IPS DF 4.7 (cell line): ENCODE measurements around the gene WNT9B.

Experiments used
- DNase-seq: peaks from one replicate; pipeline ENCODE4 v3.0.0-alpha.2; 2013; ENCODE audit warnings: low spot score; ENCODE audit errors: extremely low read depth

WNT9B gene

GRCh38 chr17:46853896-46854444 is 2.6 kb downstream of the WNT9B start:
- no peak for DNase-seq

DNA sequence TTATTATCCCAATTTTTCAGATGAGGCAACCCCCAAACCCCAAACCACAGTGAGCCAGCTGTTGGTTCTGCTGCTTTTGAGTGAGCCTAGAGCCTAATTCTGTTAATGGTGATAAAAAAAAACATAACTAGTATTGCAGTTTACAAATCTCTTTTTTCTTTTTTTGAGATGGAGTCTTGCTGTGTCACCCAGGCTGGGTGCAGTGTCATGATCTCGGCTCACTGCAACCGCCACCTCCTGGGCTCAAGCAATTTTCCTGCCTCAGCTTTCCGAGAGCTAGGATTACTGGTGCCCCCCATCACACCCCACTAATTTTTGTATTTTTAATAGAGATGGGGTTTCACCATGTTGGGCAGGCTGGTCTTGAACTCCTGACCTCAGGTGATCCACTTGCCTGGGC is 3.1 kb downstream of the WNT9B start:
- DNase-seq, result no peak

- DNase-seq, result no peak
Observed at GRCh38 chr17:46854948-46855347, 3.6 kb downstream of the WNT9B start.

- no peak for DNase-seq
Observed at GRCh38 chr17:46857600-46857999, 6.2 kb downstream of the WNT9B start.

DNA sequence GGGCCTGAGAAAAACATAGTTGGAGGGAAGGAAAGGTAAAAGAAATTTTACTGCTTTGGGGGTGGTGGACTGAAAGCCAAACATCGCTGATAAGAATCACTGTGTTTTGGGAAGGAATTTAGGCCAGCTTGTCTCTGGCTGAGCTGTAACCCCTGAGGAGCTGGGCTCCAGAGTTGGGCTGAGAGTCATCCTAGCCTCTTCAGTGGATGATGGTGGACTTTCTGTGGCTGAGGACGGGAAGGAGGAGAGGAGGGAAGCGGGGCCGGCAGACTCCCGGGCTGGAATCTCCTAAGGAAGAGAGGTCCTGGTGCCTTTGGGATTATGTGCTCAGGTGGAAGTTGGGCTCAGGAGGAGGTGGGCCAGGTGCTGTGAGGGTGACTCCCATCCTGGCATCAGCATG is 8.6 kb downstream of the WNT9B start:
- DNase-seq, result no peak

- DNase-seq, result no peak
Observed at GRCh38 chr17:46862949-46863348, 11.6 kb downstream of the WNT9B start.

DNA sequence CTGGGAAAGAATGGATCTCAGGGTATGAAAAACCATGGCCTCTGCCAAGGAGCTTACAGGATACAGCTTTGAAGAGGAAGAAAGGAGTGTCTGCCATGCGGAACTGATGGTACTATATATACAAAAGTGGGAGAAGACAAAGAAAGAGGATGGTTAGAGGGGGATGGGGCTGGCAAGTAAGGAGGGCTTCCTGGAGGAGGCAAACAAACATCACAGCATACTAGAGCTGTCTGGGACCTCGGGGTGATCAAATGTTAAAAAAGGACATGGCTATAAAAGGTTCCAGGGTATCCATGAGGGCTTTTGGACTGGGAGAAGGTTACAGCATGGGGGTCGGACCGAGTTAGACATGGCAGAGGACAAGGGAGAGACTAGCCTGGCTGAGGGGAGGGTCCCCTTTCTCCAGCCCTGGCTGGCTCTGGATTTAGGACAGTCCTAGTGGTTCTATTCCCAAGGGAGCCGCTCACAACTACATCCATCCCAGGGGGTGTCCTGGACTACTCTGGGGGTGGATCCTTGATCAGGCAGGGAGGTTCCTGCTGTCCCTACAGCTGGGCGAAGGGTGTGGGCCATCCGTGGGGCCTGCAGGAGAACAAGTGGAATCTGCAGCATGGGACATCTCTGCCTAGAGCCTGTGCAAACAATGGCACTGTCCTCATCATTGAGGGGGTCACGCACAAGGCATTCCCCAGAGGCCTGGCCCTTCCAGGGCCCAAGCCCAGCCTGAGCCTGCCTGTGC is 12.2 kb downstream of the WNT9B start:
- no peak for DNase-seq

GRCh38 chr17:46865100-46865499 is 13.7 kb downstream of the WNT9B start:
- DNase-seq, result no peak

- DNase-seq, result no peak
Observed at GRCh38 chr17:46866325-46866724, 14.9 kb downstream of the WNT9B start.

- no peak for DNase-seq
Observed at GRCh38 chr17:46866747-46867146, 15.4 kb downstream of the WNT9B start.

DNA sequence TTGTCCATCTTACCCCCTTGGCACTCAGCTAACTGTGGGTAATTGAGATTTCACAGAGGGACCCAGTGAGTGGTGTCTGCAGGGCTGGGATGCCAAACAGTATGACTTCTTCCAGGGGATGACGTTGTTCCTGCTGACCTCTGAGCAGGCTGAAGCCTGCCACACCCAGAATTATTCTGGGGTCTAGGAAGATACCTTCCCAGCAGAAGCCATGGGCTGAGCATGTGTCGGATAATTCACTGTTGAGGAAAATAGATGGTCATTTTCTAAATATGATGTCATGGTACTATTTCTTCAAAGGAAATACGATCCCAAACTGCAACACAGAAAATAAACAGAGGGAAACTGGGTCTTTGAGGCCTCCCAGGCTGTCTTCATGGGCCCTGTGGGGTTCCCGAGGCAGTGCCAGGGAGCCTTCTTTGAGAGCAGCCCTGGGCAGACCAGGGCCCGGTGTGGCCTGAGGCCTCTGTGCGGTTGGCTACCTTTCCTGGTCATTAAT is 17.4 kb downstream of the WNT9B start:
- DNase-seq, result no peak

DNA sequence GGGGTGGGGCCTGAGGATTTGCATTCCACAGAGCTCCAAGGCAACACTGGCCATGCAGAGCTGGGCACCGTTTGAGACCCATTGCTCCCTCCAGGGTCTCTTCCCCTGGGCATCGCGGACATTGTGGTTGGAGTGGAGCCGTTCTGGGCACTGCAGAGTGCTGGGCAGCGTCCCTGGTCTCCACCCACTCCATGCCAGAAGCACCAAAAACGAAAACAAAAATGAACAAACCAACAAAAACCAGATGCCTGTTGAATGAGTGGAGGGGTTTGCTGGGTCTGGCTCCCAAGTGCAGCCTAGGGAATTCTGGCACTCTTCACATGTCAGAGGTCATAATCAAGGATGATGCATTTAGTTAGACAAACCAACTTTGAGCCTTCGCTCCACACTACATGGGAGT is 17.9 kb downstream of the WNT9B start:
- DNase-seq, result no peak

DNA sequence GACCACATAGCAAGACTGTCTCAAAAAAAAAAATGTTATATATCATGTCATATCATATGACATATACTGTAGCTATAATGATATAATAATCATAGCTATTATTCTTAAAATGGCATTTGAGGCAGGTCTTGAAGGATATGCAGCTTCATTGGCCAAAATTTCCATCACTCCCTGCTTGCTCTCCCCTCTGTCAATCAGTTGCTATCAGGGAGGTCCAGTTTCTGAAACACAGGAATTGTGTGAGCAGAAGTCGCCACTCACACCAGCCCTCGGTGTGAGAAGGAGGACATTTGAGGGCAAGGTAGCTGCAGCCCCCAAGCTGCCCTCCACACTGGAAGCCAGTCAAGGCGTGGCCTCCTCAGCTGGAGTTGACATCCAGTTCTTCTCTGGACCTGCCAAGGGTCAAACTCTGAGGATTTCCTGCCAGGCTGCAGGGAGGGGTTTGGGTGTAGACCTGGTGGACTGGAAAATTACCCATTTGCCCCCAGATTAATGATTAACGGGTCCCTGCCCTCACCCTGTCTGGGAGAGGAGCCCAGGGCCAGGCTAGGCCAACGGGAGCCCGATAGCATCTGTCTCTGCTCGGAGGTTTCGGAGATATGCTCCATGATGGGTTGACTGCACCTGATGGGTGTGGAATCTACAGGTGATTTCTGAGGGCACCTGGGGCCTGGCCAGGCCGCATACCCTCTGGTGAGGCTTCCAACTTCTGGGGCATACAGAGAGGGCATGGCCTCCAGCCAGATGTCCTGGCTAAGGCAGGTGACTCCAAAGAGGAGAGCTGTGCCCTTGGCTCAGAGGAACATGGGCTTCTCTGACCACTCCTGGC is 18.8 kb downstream of the WNT9B start:
- no peak for DNase-seq

- no peak for DNase-seq
Observed at GRCh38 chr17:46872421-46872820, 21.0 kb downstream of the WNT9B start.

DNA sequence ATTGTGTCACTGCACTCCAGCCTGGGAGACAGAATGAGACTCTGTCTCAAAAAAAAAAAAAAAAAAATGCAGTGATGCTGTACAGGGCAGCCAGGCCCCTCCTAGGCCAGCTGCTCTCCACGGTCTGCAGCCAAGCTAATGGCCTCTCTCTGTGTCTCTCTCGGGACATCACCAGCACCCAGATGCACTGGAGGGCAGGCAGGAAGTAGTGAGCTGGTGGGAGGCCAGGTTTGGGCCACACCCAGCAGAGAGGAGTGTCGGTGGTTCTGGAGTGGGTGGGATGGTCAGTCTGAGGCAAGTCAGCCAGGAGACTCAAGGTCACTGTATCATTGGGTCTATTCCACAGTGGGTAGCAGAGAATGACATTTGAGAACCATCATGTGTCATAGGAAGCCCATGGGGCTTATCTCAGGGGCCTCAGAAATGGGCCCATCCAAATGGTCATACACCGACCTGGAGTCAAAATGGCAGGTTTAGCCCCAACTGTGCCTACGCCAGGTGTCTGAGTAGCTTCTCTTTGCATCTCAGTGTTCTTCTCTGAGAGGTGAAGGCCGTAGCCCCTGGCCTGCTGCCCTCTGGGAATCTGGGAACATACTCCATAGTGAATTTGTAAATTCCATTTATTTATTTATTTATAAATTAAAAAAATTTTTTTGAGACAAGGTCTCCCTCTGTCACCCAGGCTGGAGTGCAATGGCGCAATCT is 22.7 kb downstream of the WNT9B start:
- DNase-seq, result no peak

DNA sequence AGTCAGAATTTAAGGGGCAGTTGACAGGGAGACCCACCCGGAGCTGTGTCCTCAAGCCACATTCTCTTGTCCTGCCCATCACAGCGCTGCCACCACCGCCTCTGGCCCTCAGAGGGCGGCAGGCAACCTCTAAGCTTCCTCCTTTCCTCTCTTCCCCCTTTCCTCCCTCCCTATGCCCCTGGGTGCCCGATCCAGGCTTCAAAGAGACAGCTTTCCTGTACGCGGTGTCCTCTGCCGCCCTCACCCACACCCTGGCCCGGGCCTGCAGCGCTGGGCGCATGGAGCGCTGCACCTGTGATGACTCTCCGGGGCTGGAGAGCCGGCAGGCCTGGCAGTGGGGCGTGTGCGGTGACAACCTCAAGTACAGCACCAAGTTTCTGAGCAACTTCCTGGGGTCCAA is 23.5 kb downstream of the WNT9B start:
- no peak for DNase-seq

GRCh38 chr17:46875849-46876352 is 24.5 kb downstream of the WNT9B start:
- no peak for DNase-seq

GRCh38 chr17:46876353-46876887 is 25.0 kb downstream of the WNT9B start:
- no peak for DNase-seq

DNA sequence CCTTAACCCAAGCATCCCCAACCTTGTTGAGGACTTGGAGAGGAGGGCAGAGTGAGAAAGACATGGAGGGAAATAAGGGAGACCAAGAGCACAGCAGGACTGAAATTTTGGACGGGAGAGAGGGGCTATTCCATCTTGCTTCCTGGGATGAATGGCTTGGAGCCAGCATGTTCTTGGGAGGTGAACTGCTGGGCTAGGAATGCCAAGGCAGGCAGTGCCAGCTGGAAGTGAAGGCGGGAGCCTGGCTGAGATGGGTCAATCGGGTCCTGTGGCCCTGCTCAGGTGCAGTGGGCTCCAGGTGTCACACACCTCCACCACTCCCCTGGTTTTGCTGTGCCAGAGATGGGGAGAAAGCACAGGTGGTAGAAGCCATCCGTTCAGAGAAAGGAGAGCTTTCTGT is 25.5 kb downstream of the WNT9B start:
- DNase-seq, result no peak

DNA sequence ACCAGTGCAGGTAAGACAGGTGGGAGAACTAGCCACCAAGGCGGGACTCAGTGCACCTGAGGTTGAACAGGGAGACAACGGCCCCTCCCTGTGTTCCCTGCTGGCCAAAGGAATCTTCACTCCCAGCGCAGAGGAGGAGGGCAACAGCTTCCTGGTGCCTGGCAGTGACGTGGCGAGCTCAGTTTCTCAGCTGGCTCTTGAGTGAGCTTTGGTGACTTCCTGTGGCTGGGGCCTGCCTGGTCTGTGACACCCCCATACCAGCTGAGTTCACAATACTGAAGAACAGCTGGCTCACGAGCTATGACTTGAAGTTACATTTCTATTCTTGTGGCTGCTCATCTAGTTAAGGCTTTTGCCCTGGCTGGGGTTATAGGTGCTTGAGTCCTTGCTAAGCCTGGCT is 26.1 kb downstream of the WNT9B start:
- DNase-seq, result no peak

GRCh38 chr17:46878055-46878454 is 26.7 kb downstream of the WNT9B start:
- no peak for DNase-seq
